Breast epithelium (tissue), 4 donors: ENCODE data around the gene HASPIN. TPM values are rescaled to one million over a fixed set of nuclear protein-coding genes. Genes with fewer than 3 reads are reported as not detected.
"Not testable (repeated sequence)": the region's sequence is repeated elsewhere in the genome, so short reads cannot be mapped to it uniquely, and the experiment has no call there.

Source experiments
- DNase-seq, 2 donors: peaks; one replicate each; pipeline ENCODE4 v3.0.0-alpha.2; 2019; ENCODE audit warnings: low spot score in 2 of 2
- H3K27ac ChIP-seq, 2 donors: fragments of 200-600 bp; sonication (generic) in 1 of 2; one replicate each; pipeline ENCODE4 v1.5.1; 2016 to 2019; ENCODE audit warnings: mild to moderate bottlenecking in 1 of 2
- H3K27me3 ChIP-seq, 2 donors: fragments of 200-600 bp; sonication (generic) in 1 of 2; one replicate each; pipeline versions ENCODE4 v1.5.1 to v1.6.0; 2017 to 2019; ENCODE audit warnings: control low read depth in 1 of 2, mild to moderate bottlenecking in 1 of 2
- H3K36me3 ChIP-seq: fragments of 200-600 bp; one replicate; pipeline ENCODE4 v1.5.1; 2019
- H3K4me1 ChIP-seq, 2 donors: fragments of 200-600 bp; sonication (generic); one replicate each; pipeline ENCODE4 v1.5.1; 2016 to 2019; ENCODE audit warnings: control low read depth in 1 of 2
- H3K4me3 ChIP-seq, 3 donors: fragments of 200-600 bp; sonication (generic); 1 replicate in 2 of 3; 2 replicates in 1 of 3; pipeline ENCODE4 v1.5.1; 2016 to 2019; ENCODE audit warnings: mild to moderate bottlenecking in 3 of 3, moderate library complexity in 2 of 3
- H3K9me3 ChIP-seq, 2 donors: fragments of 200-600 bp; sonication (generic) in 1 of 2; one replicate each; pipeline ENCODE4 v1.5.1; 2016 to 2019; ENCODE audit warnings: control low read depth in 1 of 2
- CTCF ChIP-seq, 3 donors: fragments of 450-650 bp; IDR thresholded peaks; one replicate each; pipeline ENCODE4 v1.5.1; 2016 to 2017; ENCODE audit warnings: antibody characterized with exemption in 3 of 3, mild to moderate bottlenecking in 3 of 3, moderate library complexity in 3 of 3
- POLR2A ChIP-seq: fragments of 450-650 bp; IDR thresholded peaks from one replicate; pipeline ENCODE4 v1.6.1; 2016; ENCODE audit warnings: antibody characterized with exemption, mild to moderate bottlenecking, moderate library complexity
- POLR2AphosphoS5 ChIP-seq, 3 donors: sonication (generic); formaldehyde crosslinking; IDR thresholded peaks; one replicate each; pipeline ENCODE4 v1.6.1; 2017; ENCODE audit warnings: antibody characterized with exemption in 3 of 3
- intact Hi-C: fragments of 100-400 bp; cut with DNase I; formaldehyde crosslinking; loops from one replicate; pipeline ENCODE4 v1.15.1; 2023; ENCODE audit warnings: low total_unique reads
- total RNA-seq, 3 donors: library from RNA; depleted of rRNA; stranded (reverse); fragments of >200 nt; gene quantifications; one replicate each; pipeline ENCODE4 v1.1.0, GENCODE V29; 2016

HASPIN gene
- total RNA-seq, 3 donors from 2014 or later, result 0.29 to 0.48 (median 0.33) TPM

- no peak for TF ChIP-seq CTCF (IDR thresholded peaks at IDR 0.05)
- no peaks in the 10 kb centered on the region for H3K27me3 ChIP-seq
- H3K4me1 ChIP-seq, result peaks cover 0 to 7% of the 10 kb centered on the region in 2 donors
- no peaks in the 10 kb centered on the region for H3K36me3 ChIP-seq
- intact Hi-C loops, result no loop called here
- peak overlapping the region; percentile 77 to 89 (median 78) for H3K4me3 ChIP-seq
- H3K27ac ChIP-seq, result no peak overlapping the region
- no peaks in the 10 kb centered on the region for H3K9me3 ChIP-seq
- no peak for DNase-seq
These were observed 825 bp downstream of the HASPIN start for GRCh38 chr17:3724378-3725077.

- Histone ChIP-seq H3K4me3 (no peak overlapping the region), H3K36me3 (no peaks in the 10 kb centered on the region), H3K27ac (no peak overlapping the region), H3K9me3 (no peaks in the 10 kb centered on the region), H3K27me3 (no peaks in the 10 kb centered on the region), H3K4me1 (peaks cover 0 to 7% of the 10 kb centered on the region in 2 donors)
- TF ChIP-seq POLR2A (no peak), POLR2AphosphoS5 (IDR thresholded peaks at IDR 0.05) (no peak), CTCF (IDR thresholded peaks at IDR 0.05) (no peak)
- intact Hi-C loops, result no loop called here
- DNase-seq, result no peak
These were observed 3.3 kb downstream of the HASPIN start for GRCh38 chr17:3727041-3727440.

- H3K27me3 ChIP-seq, DNase-seq, intact Hi-C loops, H3K9me3 ChIP-seq, H3K36me3 ChIP-seq, H3K4me1 ChIP-seq, H3K27ac ChIP-seq, H3K4me3 ChIP-seq: not testable (repeated sequence)
These were observed 4.4 kb downstream of the HASPIN start for GRCh38 chr17:3728099-3728498.

- Histone ChIP-seq H3K36me3 (no peaks in the 10 kb centered on the region), H3K27ac (no peak overlapping the region), H3K4me1 (no peaks in the 10 kb centered on the region), H3K4me3 (no peak overlapping the region), H3K9me3 (no peaks in the 10 kb centered on the region), H3K27me3 (no peaks in the 10 kb centered on the region)
- TF ChIP-seq POLR2A (no peak), POLR2AphosphoS5 (IDR thresholded peaks at IDR 0.05) (no peak), CTCF (IDR thresholded peaks at IDR 0.05) (no peak)
- DNase-seq, result no peak
- intact Hi-C loops, result no loop called here
These were observed 6.2 kb downstream of the HASPIN start for GRCh38 chr17:3729881-3730280.

- H3K9me3 ChIP-seq, result no peaks in the 10 kb centered on the region
- H3K27ac ChIP-seq, result no peak overlapping the region
- DNase-seq, result no peak
- H3K27me3 ChIP-seq, result no peaks in the 10 kb centered on the region
- H3K4me1 ChIP-seq, result no peaks in the 10 kb centered on the region
- intact Hi-C loops, result no loop called here
- H3K4me3 ChIP-seq, result no peak overlapping the region
- no peaks in the 10 kb centered on the region for H3K36me3 ChIP-seq
- TF ChIP-seq POLR2A (no peak), POLR2AphosphoS5 (IDR thresholded peaks at IDR 0.05) (no peak), CTCF (IDR thresholded peaks at IDR 0.05) (no peak)
These were observed 7.3 kb downstream of the HASPIN start for GRCh38 chr17:3730881-3731429.
